Activated T-helper 1 cell treated with anti-CD3 and anti-CD28 coated beads, Interleukin-2, amount 50 U/mL, for 16 hours (primary cell): ENCODE results near the gene LGI4.

Experiments
- DNase-seq, 2 donors: peaks; one replicate each; pipeline ENCODE4 v3.0.0-alpha.2; 2020; ENCODE audit warnings: low read depth in 1 of 2, low spot score in 1 of 2

Gene LGI4

DNA sequence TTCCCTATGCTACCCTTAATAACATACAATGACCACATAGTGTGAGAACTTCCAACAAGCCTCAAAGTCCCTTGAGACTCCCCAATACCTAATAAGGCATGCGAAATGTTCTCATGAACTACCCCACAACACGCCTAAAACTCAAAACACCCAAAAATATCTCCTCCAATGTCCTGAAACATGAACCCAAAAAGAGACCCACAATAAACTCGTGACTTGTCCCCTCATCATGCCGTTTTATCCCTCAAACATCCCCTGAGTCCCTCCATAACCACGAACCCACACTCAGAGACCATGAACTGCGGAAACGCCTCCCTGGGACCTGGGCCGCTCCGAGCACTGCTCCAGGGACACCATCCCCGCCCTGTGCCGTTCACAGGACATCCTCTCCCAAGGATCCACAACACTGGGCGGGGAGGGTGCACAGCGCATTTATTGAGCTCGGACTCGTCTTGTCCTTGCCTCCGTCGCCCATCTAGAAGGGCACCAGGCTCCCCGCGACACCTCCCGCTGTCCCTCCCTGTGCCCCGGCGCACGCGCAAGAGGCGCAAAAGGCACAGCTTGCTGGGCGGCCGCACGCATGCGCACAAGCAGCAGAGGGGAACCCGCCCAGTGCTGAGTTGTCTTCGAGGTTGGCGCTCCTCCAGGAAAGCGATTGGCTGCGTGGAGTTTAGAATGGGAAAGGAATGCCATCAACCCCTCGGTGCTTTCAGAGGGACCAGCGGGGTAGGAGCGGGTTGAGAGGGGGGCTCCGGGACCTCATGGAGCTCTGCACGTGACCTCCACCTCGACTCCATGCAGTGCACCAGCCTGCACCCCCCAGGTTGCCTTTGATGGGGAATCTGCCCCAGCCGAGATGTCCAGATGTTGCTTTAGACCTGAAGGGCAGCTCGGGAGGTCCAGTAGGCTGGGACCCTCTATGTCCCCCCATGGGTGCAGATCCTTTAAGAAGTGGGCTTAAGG is 10.5 kb downstream of the LGI4 start:
- peak; percentile 72 to 79 for DNase-seq

DNA sequence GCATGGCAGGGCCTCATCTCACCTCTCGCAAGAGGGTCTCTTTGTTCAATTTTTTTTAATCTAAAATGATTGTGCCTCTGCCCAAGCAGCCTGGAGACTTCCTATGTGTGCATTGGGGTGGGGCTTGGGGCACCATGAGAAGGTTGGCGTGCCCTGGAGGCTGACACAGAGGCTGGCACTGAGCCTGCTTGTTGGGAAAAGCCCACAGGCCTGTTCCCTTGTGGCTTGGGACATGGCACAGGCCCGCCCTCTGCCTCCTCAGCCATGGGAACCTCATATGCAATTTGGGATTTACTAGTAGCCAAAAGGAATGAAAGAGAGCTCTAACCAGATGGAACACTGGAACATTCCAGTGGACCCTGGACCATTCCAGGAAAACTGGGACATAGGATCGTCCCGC is 11.3 kb downstream of the LGI4 start:
- no peak for DNase-seq

DNA sequence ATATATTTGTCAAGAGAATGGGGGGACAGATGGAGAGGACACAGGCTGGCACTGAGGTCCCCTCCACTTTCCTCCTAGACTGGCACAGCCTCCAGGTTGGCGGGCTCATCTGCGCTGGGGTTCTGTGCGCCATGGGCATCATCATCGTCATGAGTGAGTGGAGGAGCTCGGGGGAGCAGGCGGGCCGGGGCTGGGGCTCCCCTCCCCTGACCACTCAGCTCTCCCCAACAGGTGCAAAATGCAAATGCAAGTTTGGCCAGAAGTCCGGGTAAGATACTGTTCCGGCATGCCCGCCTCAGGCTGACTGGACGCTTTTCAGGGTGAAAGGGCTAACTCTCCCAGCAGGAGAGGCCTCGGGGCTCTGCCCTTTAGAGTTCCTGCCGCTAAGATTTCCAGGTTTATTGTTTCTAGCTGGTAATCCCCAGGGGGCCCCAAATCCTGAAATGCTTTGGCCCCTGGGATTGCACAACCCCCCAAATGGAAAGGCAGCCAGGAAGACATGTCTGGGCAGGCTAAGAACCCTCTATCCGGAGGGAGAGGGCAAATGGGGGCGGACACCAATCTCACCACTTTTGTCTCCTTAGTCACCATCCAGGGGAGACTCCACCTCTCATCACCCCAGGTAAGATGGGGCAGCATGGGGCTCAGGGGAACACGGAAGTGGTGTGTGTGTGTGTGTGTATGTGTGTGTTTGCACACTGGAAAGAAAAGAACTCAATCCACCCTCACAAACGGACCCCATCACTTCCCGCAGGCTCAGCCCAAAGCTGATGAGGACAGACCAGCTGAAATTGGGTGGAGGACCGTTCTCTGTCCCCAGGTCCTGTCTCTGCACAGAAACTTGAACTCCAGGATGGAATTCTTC is 11.9 kb downstream of the LGI4 start:
- DNase-seq = no peak

DNA sequence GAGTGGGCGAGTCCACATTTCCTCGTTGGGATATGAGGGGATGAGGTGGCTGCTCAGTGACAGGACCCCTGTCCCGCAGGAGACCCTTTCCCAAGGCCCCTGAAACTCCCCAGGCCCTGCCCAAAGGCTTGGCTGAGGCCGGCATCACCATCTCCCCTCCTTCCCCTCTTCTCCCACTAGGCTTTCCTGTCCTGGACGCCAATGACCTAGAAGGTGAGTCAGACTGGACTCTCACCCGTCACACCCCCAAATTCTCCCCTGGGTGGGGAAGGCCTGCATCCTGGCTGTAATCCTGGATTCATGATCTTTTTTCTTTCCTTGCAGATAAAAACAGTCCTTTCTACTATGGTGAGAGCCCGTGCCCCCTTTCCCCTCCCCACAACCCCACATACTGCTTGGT is 14.0 kb downstream of the LGI4 start:
- DNase-seq = no peak

DNA sequence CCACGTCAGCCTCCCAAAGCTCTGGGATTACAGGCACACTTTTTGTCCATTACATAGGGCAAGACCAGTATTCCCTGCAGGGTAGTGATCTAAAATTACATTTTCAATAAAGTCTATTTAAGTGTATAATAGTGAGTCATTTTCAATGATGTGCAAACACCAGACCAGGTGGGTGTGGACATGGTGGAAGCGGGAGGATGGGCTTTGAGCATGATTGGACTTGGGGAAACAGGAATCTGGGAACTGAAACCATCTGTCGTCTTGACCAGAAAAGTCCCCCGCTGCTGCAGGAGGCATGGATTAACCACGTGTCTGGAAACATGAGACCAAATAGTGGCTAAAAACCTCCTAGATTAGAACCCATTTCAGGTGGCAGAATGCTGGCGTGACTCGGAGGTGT is 14.4 kb downstream of the LGI4 start:
- no peak for DNase-seq

DNA sequence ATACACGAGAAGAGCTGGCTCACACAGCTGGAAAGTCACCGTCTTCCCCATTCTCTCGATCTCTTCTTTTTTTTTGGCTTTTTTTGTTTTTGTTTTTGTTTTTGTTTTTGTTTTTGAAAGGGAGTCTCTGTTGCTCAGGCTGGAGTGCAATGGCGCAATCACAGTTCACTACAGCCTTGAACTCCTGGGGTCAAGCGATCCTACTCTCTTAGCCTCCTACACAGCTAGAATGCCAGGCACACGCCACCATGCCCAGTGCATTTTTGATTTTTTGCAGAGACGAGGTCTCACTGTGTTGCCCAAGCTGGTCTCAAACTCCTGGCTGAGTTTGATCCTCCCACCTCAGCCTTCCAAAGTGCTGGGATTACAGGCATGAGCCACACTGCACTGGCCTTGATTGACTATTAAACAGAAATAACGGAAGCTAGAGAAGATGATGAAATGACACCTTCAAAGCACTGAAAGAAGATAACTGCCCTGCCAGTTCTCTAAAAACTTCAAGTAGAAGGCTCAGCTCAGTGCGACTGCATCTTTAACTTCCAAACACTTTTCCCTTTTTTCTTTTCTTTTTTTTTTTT is 15.2 kb downstream of the LGI4 start:
- no peak for DNase-seq

DNA sequence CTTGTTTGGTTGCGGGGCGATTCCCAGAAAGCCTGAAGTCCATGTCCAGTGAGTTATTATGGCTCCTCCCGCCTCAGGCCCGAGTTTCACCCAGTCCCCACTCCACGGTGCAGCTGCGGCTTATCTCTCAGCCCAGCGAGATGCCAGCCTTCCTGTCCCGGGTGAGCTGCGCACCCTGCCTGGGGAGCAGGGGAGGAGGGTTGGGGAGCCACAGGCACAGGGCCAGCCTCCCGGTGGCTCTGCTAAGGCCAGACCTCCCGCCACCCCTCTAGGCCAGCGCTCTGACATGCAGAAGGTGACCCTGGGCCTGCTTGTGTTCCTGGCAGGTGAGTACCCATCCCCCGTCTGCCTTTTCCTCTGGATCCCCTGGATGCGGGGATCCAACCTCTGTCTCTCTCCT is 15.8 kb downstream of the LGI4 start:
- DNase-seq = no peak

DNA sequence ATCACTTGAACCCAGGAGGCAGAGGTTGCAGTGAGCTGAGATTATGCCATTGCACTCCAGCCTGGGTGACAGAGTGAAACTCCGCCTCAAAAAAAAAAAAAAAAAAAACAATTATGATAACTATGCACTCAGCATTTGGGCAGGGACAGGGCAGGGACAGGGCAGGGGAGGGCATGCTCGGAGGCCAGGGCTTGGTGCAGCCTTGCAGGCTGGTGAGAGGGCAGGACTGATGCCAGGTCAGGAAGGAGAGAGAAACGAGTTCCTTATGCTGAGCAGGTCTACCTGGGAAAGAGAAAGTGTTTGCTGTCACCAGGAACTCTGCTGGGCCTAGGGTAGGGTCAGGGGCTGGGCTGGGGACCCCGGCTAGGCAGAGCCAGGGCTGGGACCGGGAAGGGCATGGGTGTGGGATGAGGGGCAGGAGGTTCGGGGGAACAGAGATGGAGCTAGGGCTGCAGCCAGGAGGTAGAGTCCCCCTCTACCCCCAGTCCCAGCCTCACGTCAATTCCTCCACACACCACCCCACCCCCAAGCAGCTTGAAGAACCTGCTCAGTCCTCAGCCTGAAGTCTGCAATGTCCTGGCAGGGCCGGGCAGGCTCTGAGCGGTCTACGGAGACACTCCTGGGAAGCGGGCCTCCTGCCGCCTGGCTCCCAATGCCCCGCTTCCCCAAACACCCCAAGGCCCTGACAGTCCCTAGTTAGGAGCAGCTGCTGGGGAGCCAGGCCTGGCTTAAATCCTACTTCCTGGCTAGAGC is 16.4 kb downstream of the LGI4 start:
- no peak for DNase-seq

DNA sequence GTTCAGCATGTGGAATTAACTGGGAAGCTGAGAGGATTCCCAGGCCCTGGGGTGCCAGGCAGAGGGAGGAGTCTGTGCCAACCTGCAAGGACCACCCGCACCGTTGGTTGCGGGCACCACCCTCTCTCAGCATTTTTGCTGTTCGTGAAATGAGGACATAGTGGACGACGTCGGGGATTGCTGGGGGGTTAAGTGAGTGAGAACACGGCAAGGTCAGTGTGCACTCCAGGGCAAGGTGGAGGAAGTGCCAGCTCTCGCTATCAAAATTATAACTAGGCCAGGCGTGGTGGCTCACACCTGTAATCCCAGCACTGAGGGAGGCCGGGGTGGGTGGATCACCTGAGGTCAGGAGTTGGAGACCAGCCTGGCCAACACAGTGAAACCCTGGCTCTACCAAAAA is 17.1 kb downstream of the LGI4 start:
- no peak for DNase-seq

DNA sequence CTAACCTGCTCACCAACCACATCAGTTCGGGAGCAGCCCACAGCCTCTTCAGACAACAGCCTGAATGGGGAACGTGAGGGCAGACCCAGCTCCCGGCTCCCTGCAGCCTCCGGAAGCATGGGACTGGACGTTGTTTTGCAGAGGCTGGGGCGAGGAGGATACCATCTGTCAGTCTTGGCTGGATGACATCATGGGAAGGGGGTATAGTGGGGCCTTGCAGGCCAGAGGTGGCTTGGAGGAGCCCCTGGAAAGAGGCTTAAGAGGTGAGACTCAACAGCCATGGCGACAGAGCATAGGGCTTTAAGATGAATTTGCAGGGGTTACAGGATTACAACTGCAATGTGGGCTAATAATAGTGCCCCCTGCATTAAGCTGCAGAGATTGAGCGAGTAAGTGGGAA is 17.7 kb downstream of the LGI4 start:
- no peak for DNase-seq

DNA sequence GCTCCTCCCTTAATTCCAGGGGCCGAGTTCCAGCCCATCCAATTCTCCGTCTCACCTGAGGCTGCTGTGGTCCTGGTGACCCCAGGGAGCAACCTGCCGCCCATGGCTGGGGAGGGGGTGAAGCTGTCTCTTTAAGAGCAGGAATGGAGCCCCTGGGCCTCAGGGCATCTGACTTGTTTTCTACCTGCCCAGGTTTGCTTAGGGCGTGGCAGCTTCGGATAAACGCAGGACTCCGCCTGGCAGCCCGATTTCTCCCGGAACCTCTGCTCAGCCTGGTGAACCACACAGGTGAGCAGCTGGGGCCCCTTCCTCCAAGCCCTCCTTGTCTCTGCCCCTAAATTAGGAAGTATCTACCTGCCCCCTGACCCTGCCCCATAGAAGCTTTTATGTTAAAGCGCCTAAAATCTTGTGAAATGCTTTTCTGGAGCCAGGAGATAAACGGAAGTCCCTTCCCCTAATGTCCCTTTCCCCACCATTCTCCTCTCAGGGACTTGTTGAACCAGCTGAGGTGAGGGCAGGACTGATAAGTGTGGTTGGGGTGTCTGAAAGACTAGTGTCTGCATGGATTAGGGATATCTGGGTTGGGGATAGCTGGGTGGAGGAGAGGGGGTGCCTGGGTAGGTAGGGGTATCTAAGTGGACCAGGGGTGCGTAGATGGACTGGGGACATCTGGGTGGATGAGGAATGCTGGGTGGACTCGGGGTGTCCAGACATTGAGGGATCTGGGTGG is 18.6 kb downstream of the LGI4 start:
- no peak for DNase-seq

DNA sequence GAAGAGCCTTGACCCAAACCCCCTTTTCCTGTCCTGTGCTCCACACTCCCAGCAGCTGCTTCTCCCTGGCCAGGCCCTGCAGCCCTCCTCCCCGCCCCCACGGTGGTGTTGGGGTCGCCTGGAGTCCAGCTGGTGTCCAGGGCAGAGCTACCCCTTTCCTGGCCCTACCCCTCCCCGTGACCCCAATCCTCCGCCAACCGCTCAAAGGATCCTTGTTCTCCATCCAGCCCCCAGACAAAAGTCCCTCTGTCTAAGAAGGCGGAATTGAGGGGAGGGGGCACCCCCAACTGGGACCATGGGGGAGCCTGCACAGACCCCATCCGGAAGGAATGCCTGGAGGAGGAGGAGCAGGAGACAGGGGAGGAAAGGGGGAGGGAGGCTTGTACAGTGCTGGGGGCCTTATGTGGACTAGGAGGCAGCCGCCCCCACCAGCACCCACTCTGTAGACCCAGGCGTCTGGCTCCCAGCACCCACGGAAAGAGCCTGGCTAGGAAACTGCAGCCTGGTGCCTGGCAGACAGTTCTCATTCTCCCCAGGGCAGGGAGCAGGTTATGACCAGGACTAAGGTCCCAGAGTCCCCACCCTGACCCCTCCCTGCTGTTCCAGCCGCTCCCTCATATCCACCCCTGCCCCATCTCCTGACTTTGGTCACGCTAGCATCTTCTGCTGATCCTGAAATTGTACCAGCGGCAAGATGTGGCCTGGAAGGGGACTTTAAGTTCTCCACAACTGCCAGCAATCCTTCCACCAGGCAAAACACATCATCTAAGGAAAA is 19.5 kb downstream of the LGI4 start, which contains the start of gene FXYD3:
Gene FXYD3 (plus strand): TSS at position 647 of the 775 bp plus-strand sequence. CDS start 3,554 bp downstream, outside the sequence.
- no peak for DNase-seq

DNA sequence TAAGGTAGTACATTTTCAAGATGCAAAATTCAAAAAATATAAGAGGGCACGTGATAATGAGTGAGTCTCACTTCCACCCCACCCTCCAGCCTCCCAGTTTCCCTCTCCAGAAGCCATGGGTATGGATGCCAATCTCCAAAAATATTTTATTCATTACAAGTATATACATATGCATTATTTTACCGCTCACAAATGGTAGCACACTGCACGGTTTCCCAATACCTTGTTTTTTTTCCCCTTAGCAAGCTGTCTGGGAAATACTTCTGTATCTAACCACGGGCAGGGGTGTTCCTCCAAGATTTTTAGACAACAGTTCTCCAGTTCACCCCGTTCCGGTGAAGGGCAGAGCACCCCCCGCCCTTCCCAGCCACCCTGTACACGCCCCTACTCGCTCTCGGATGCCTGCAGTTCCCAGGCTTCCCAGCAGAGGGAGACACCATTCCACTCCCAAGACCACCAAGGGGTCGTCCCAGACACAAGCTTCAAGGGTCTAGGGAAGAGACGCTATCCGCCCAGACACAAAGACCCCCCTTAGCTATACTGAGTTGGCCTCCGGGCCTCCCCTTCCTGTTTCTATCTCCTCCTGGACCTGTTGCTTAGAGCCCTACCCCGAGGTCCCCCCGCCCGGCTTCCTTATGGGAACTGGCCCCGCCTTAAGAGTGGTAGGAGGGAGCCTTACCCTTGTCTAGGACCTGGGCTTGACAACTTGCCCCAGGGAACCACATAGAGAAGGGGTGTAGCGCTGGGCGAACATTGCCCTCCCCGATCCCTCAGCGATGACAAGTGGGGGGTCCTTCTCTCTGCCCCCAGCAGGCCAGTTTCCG is 20.3 kb downstream of the LGI4 start:
- peak; percentile 45 to 52 for DNase-seq

DNA sequence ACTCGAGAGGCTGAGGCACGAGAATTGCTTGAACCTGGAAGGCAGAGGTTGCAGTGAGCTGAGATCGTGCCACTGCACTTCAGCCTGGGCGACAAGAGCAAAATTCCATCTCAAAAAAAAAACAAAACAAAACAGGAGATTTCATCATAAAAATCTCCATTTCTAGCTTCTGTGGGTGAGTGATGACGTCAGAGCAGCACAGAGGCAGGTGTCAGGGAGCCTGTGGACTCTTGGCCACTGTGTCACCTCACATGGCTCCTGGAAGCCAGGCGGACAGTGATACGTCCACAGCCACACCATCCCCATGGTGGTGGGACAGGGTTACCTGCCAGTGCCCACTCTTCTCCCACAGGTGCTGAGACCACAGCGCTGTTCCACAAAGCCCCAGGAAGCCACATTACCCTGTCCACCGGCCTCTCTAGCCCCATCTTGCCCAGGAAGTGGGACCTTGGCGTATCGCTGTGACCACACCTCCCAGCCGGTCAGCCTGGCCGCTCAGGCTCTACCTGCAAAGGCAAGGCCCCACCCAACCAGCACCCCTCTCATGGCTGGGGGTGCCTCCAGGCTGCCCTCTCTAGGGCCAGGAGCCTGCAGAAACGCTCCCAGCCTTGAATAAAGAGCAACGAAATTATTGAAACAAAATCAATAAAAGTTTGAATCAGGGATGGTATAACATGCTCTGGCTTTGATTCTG is 21.7 kb downstream of the LGI4 start:
- DNase-seq = no peak

DNA sequence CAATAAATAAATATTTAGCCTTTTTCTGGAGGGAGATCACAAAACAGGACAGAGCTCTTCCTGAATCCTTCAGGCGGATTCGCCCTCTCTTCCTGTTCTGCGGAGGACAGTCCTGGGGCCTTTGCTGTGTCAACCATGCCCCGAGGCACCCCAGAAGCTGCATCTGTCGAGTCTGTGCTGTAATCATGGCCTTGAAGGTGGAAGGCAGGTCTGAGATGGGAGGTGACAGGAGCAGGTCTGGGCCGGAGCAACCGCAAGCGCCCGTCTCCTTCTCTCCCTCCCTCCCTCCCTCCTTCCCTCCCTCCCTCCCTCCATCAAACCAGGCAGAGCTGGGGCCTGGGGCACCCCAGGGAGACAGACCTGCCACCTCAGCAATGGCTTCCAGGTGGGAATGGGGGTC is 23.9 kb downstream of the LGI4 start:
- no peak for DNase-seq

DNA sequence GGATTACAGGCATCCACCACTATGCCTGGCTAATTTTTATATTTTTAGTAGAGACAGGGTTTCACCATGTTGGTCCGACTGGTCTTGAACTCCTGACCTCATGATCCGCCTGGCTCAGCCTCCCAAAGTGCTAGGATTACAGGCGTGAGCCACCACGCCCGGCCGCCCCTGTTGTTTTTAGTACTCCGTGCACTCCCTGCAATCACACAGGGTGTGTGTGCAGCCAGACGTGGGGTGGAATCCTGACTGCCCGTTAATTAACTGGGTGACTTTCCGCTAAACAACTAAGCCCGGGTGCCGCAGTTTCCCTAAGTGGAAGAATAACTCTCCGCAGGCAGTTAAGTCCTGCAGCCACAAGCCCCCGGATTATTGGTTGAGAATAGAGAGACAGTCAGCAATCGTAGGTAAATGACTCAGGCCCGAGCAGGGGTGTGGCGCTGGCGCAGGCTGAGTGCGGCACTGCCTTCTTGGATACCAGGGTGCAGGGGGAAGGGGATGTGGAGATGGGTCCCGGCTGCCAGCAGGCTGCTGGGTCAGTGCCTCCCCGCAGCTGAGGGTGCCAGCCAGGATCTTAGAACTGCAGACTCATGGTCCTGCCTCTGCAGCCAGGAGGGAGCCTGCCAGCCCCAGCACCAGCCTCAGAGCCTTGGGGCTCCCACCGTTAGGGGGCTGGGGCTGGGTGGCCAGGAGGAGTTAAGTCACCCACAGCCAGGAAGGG is 25.3 kb downstream of the LGI4 start:
- no peak for DNase-seq

DNA sequence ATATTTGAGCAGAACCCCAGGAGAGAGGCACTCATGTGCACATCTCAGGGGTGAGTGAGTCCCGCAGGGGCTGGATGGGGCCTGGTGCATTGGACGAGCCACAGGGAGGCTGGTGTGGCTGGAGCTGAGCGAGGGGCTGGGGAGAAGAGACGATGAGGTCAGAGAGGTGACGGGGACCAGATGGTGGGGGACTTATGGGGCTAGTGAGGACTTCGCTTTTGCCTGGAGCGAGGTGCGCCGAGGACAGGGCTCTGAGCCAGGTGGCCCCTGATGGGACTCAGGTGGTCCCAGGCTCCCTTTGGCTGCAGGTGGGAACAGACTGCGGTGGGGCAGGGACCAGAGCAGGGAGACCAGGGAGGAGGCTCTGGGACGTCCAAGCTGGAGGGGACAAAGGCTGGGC is 26.1 kb downstream of the LGI4 start:
- no peak for DNase-seq
